ENCODE results near the gene PAQR4. TPM values are rescaled to one million over a fixed set of nuclear protein-coding genes. Genes with fewer than 3 reads are reported as not detected.

PAQR4 gene
- total RNA-seq, 4 donors from 2014 or later = 4.2 to 14.6 (median 10.2) TPM

- Histone ChIP-seq H3K4me3 (no peak overlapping the region), H3K27me3 (peaks cover 22 to 24% (median 24%) of the 10 kb centered on the region in 3 donors), H3K9me3 (no peaks in the 10 kb centered on the region), H3K27ac (no peak overlapping the region), H3K4me1 (peaks cover 4 to 6% of the 10 kb centered on the region in 2 donors), H3K36me3 (peaks cover 0 to 12% of the 10 kb centered on the region in 2 donors)
- in situ Hi-C loops (cut with MboI; ENCODE audit: low sequenced_read_pairs in 4 of 4) (no loop called here), intact Hi-C loops (cut with DNase I; ENCODE audit: low total_unique reads) (no loop called here)
- TF ChIP-seq POLR2A (IDR thresholded peaks at IDR 0.05) (no peak), CTCF (IDR thresholded peaks at IDR 0.05 in 4 of 5, conservative IDR thresholded peaks at IDR 0.05 in 1 of 5) (no peak)
- ATAC-seq (no peak), DNase-seq (no peak)
Observed at GRCh38 chr16:3008690-3009037, 39.5 kb downstream of the PAQR4 start.

- DNase-seq = no peak
- Histone ChIP-seq H3K27me3 (peaks cover 26 to 33% (median 32%) of the 10 kb centered on the region in 3 donors), H3K27ac (no peak overlapping the region), H3K4me1 (peaks cover 4 to 5% of the 10 kb centered on the region in 2 donors), H3K4me3 (no peak overlapping the region), H3K36me3 (peaks cover 0 to 12% of the 10 kb centered on the region in 2 donors), H3K9me3 (no peaks in the 10 kb centered on the region)
- intact Hi-C loops (cut with DNase I; ENCODE audit: low total_unique reads) = no loop called here
- ATAC-seq = no peak
- in situ Hi-C loops (cut with MboI; ENCODE audit: low sequenced_read_pairs in 4 of 4) = no loop called here
- no peak for TF ChIP-seq CTCF (IDR thresholded peaks at IDR 0.05 in 4 of 5, conservative IDR thresholded peaks at IDR 0.05 in 1 of 5)
- no peak for TF ChIP-seq POLR2A (IDR thresholded peaks at IDR 0.05)
Observed at GRCh38 chr16:3009568-3010390, 40.6 kb downstream of the PAQR4 start.

GRCh38 chr16:3010510-3010909 is 41.4 kb downstream of the PAQR4 start:
- no peak for TF ChIP-seq POLR2A (IDR thresholded peaks at IDR 0.05)
- in situ Hi-C loops (cut with MboI; ENCODE audit: low sequenced_read_pairs in 4 of 4) = no loop called here
- no peak overlapping the region for H3K4me3 ChIP-seq

GRCh38 chr16:3012246-3012645 is 43.1 kb downstream of the PAQR4 start:
- Histone ChIP-seq H3K4me1 (no peaks in the 10 kb centered on the region), H3K36me3 (peaks cover 0 to 2% of the 10 kb centered on the region in 2 donors), H3K4me3 (no peak overlapping the region), H3K27me3 (peaks cover 27 to 37% (median 32%) of the 10 kb centered on the region in 3 donors), H3K9me3 (no peaks in the 10 kb centered on the region), H3K27ac (no peak overlapping the region)
- TF ChIP-seq POLR2A (IDR thresholded peaks at IDR 0.05) = no peak
- TF ChIP-seq CTCF (IDR thresholded peaks at IDR 0.05 in 4 of 5, conservative IDR thresholded peaks at IDR 0.05 in 1 of 5) = no peak
- no peak for ATAC-seq
- intact Hi-C loops (cut with DNase I; ENCODE audit: low total_unique reads) (no loop called here), in situ Hi-C loops (cut with MboI; ENCODE audit: low sequenced_read_pairs in 4 of 4) (no loop called here)
- DNase-seq = no peak

More at GRCh38 chr16:3010510-3010909, 41.4 kb downstream of the PAQR4 start:
- intact Hi-C loops (cut with DNase I; ENCODE audit: low total_unique reads) = no loop called here
- no peak overlapping the region for H3K27ac ChIP-seq
- ATAC-seq (no peak), DNase-seq (no peak)
- H3K27me3 ChIP-seq = peaks cover 26 to 33% (median 32%) of the 10 kb centered on the region in 3 donors
- no peaks in the 10 kb centered on the region for H3K4me1 ChIP-seq
- no peaks in the 10 kb centered on the region for H3K9me3 ChIP-seq
- H3K36me3 ChIP-seq = peaks cover 0 to 12% of the 10 kb centered on the region in 2 donors

GRCh38 chr16:3012828-3013420 is 43.8 kb downstream of the PAQR4 start, which contains the start of gene CLDN9:
Gene CLDN9, plus strand, starts transcription at chr16:3012923. Its CDS starts 440 bp downstream, at chr16:3013363.
- TF ChIP-seq POLR2A (IDR thresholded peaks at IDR 0.05) (no peak), CTCF (IDR thresholded peaks at IDR 0.05 in 4 of 5, conservative IDR thresholded peaks at IDR 0.05 in 1 of 5) (no peak)
- in situ Hi-C loops (cut with MboI; ENCODE audit: low sequenced_read_pairs in 4 of 4) (no loop called here), intact Hi-C loops (cut with DNase I; ENCODE audit: low total_unique reads) (no loop called here)
- ATAC-seq = no peak
- Histone ChIP-seq H3K27me3 (peaks cover 34 to 44% (median 36%) of the 10 kb centered on the region in 3 donors), H3K36me3 (no peaks in the 10 kb centered on the region), H3K27ac (no peak within 1 kb of the TSS), H3K4me1 (no peaks in the 10 kb centered on the region), H3K9me3 (no peaks in the 10 kb centered on the region), H3K4me3 (no peak within 1 kb of the TSS)
- no peak for DNase-seq

Data from gastrocnemius medialis (tissue), 4 donors.